ENCODE results near the gene PSME3IP1.
A peak's percentile ranks its signal among the peaks of the same experiment; 100 is the strongest.

PSME3IP1 gene

DNA sequence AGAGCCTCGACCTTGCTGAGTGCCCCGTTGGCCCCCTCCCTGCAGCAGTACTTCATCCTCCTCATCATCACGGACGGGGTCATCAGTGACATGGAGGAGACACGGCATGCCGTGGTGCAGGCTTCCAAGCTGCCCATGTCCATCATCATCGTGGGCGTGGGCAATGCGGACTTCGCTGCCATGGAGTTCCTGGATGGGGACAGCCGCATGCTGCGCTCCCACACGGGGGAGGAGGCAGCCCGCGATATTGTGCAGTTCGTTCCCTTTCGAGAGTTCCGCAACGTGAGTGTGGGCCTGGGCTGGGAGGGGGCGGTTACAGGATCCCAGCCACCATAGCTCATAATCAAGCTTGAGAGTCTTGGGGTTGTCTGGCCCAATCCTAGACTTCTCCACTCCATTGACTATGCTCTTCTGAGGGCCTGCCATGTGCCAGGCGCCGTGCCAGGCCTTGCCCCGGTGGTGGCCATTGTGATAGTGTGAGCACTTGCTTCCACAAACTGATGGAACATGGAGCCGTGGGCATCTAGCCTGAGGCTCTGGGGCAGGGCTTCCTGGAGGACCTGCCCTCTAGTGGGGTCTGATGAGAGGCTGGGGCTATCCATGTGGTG, 39.7 kb downstream of the PSME3IP1 start:
- Histone ChIP-seq H3K36me3 (peaks cover 29% of the 10 kb centered on the region), H3K9me3 (no peaks in the 10 kb centered on the region), H3K27ac (peak overlapping the region; percentile 91), H3K4me1 (peaks cover 100% of the 10 kb centered on the region), H3K9ac (peak overlapping the region; percentile 71; the same call in 1 of the 2 replicates), H4K20me1 (no peaks in the 10 kb centered on the region), H3K4me3 (no peak overlapping the region), H3K4me2 (peak overlapping the region; percentile 73), H3K27me3 (no peaks in the 10 kb centered on the region)
- no peak for TF ChIP-seq Cebpa-rat (IDR thresholded peaks at IDR 0.05)

DNA sequence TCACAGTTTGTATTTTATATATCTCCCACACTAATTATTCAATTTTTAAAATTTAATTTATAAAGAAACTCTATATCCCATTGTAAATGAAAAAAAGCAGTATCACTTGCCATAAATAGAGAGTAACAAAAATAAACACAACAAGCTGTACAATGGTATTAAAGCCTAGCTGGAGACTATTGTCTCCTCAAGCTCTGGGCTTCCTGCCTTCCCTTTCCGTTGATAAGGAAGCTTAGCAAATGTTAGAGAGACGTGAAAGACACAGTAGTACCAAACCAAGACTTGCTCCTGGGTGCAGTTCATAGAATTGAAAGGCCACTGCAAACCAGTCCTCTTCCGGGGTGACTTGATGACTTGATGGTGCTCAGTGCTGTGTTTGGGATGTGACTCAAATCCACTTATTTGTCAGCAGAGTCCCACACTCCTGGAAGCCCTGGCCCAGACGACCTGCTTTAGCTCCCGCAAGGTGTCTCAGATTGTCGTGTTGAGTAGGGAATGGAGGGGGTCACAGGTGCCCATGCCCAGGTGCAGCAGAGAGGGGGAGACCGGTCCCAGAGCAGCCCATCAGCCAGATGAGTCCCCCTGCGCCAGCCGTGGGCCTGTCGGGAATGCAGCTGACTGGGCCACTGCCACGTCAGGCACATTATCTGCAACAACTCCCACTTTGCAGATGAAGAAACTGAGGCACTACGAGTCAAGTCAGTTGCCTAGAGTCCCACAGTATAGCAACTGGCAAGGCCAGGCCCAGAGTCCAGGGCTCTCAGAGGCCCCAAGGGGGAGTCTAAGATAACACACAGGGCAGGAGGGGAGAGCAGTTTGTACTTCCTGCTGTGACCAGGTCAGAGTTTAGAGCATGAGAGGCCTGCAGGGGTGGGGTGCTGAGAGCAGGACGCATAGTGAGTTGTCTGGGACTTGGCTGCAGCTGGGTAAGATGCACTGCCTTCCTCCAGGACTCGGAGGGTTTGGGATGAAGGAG, 40.5 kb downstream of the PSME3IP1 start:
- peak overlapping the region; percentile 91 for H3K27ac ChIP-seq
- no peaks in the 10 kb centered on the region for H4K20me1 ChIP-seq
- H3K4me3 ChIP-seq, result no peak overlapping the region
- no peak for TF ChIP-seq Cebpa-rat (IDR thresholded peaks at IDR 0.05)
- H3K4me2 ChIP-seq, result peak overlapping the region; percentile 73
- H3K9ac ChIP-seq, result peak overlapping the region; percentile 71; the same call in 1 of the 2 replicates
- no peaks in the 10 kb centered on the region for H3K9me3 ChIP-seq
- H3K36me3 ChIP-seq, result peaks cover 29% of the 10 kb centered on the region
- no peaks in the 10 kb centered on the region for H3K27me3 ChIP-seq
- H3K4me1 ChIP-seq, result peaks cover 100% of the 10 kb centered on the region

DNA sequence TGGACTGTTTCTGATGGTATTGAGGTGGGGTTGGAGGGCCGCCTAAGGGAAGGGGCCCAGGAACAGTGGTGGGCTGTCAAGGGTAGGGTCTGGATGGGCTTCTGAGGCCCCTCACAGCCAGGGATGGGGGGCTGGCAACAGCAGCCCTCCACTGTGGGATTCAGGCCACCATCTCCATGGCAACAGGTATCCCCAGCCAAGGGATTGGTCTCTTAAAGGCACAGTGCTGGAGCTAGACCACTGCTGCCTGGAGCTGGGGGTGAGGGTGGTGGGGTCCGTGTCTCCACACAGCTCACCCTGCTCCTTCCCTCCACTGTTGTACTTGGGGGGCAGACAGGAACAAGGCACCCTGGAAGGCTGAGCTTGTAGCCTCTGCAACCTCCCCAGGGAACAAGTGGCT, 41.8 kb downstream of the PSME3IP1 start:
- Histone ChIP-seq H3K4me2 (peak overlapping the region; percentile 73), H3K4me1 (peaks cover 100% of the 10 kb centered on the region), H4K20me1 (no peaks in the 10 kb centered on the region), H3K27me3 (no peaks in the 10 kb centered on the region), H3K27ac (peak overlapping the region; percentile 91), H3K4me3 (no peak overlapping the region), H3K9me3 (no peaks in the 10 kb centered on the region), H3K9ac (peak overlapping the region; percentile 60; the same call in 1 of the 2 replicates), H3K36me3 (peaks cover 19% of the 10 kb centered on the region)
- TF ChIP-seq Cebpa-rat (IDR thresholded peaks at IDR 0.05), result no peak

DNA sequence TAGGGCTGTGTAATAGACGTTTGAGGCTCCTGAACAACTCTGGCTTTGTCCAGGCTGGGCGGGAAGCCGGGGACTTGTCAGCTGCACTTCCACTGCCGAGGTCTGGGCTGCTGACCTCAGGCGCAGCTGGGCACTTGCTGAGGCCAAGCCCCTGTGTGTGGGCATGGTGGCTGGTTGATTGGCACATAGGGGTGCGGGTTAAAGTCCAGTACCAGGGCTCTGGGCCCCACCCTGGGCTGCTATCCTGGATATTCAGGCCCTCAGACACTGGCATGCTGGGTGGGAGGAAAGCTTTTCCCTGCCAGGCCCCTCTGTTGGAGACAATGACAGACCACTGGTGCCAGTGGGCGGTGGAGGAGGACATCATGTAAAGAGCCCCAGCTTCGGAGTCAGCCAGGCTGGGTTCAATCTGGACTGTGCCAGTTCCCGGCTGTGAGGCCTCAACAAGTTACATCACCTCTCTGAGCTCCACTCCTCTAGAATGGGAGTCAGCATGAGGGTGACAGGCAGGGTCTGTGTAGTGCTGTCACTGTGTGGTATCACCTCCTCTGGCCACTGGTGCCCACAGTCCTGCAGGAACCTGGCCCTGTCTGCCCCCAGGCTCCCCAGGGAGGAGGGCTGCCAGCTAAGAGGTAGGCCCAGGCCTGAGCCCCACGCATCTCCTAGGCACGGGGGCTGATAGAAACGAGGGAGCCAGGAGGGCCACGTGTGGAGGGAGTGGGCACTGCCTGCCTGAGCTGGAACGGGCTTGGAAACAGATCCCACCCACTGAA, 42.5 kb downstream of the PSME3IP1 start:
- TF ChIP-seq Cebpa-rat (IDR thresholded peaks at IDR 0.05), result no peak

DNA sequence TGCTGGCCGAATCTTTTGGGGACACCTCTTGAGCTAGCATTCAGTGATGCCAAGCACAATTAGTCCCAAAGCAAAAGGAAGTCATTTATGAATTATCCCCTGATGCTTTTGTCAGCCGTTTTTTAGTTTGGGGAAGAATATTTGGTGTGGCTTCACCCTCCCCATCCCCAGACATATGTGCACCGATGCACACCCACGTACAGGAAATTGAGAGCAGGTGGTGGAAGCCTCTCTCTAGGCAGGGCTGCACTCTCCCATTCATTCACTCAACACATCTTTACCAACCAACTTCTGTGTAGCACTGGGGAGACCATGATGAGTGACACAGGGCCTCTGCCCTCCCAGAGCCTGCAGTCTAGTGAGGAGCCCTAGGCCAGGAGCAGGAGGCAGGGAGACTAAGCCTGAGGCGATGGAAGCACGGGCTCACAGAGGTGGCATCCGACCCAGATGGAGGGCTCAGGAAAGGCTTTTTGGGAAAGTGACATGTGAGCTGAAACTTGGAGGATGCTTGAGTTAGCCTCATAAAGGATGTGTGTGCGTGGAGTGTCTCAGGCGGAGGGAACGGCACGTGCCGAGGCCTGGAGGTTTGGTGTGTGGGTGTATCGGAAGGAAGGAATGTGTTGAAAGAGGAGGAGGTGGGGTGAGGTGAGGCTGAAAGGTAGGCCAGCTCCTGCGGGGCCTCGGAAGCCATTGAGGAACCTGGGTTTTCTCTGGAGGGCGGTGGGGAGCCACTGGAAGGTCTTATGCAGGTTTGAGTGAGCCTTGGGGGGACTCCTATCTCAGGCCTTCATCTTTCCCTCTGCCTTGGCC, 43.8 kb downstream of the PSME3IP1 start:
- no peaks in the 10 kb centered on the region for H4K20me1 ChIP-seq
- H3K27ac ChIP-seq, result peak overlapping the region; percentile 91
- TF ChIP-seq Cebpa-rat (IDR thresholded peaks at IDR 0.05), result no peak
- H3K9ac ChIP-seq, result peak overlapping the region; percentile 65
- H3K4me2 ChIP-seq, result peak overlapping the region; percentile 73
- H3K4me3 ChIP-seq, result no peak overlapping the region; the same call in 1 of the 2 replicates
- peaks cover 100% of the 10 kb centered on the region for H3K4me1 ChIP-seq
- H3K36me3 ChIP-seq, result peaks cover 18% of the 10 kb centered on the region; the same call in 1 of the 2 replicates
- H3K27me3 ChIP-seq, result no peaks in the 10 kb centered on the region
- no peaks in the 10 kb centered on the region for H3K9me3 ChIP-seq

More for the DNA sequence above, 42.5 kb downstream of the PSME3IP1 start:
- Histone ChIP-seq H3K9me3 (no peaks in the 10 kb centered on the region), H3K4me3 (no peak overlapping the region), H3K4me1 (peaks cover 100% of the 10 kb centered on the region), H3K4me2 (peak overlapping the region; percentile 73), H3K27ac (peak overlapping the region; percentile 91), H4K20me1 (no peaks in the 10 kb centered on the region), H3K27me3 (no peaks in the 10 kb centered on the region), H3K36me3 (peaks cover 16% of the 10 kb centered on the region; the same call in 1 of the 2 replicates), H3K9ac (peak overlapping the region; percentile 60)

DNA sequence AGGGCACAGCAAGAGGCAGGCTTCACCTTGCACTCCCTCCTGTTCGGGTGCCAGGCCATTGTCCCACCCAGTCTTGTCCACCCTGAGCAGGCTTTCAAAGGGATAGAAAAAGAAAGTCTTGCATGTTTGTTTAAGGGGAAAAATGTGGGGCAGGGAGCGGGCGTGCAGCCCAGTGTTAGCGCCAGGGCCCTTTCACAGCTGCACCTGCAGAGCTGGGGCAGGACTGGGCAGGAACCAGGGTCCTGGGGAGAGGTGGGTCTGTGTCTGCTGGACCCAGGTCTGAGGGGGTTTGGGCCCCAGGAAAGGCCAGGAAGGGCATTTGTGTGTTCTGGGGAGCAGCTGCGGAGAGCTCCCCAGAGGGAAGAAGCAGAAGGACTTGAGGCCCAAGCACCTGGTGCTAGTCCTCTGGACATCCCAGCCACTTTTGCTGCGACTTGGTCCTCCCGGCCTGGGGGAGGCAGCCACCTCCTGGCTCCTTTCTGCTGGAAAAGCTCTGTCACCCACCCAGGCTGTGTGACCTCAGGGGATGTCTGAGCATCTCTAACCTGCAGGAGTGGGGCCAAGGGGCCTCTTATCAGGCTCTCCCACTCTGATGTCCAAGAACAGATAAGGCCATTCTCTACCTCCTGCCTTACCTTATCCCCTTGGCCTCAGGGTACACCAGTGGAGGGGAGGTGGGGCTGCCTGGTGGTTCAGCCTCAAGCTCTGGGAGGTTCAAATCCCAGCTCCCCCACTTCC, 44.7 kb downstream of the PSME3IP1 start:
- H4K20me1 ChIP-seq, result no peaks in the 10 kb centered on the region
- peaks cover 20% of the 10 kb centered on the region; the same call in 1 of the 2 replicates for H3K36me3 ChIP-seq
- no peak overlapping the region for H3K4me3 ChIP-seq
- H3K27me3 ChIP-seq, result no peaks in the 10 kb centered on the region
- H3K9ac ChIP-seq, result peak overlapping the region; percentile 65
- no peak for TF ChIP-seq Cebpa-rat (IDR thresholded peaks at IDR 0.05)
- peaks cover 100% of the 10 kb centered on the region for H3K4me1 ChIP-seq
- H3K27ac ChIP-seq, result peak overlapping the region; percentile 91
- H3K9me3 ChIP-seq, result no peaks in the 10 kb centered on the region
- H3K4me2 ChIP-seq, result peak overlapping the region; percentile 73

DNA sequence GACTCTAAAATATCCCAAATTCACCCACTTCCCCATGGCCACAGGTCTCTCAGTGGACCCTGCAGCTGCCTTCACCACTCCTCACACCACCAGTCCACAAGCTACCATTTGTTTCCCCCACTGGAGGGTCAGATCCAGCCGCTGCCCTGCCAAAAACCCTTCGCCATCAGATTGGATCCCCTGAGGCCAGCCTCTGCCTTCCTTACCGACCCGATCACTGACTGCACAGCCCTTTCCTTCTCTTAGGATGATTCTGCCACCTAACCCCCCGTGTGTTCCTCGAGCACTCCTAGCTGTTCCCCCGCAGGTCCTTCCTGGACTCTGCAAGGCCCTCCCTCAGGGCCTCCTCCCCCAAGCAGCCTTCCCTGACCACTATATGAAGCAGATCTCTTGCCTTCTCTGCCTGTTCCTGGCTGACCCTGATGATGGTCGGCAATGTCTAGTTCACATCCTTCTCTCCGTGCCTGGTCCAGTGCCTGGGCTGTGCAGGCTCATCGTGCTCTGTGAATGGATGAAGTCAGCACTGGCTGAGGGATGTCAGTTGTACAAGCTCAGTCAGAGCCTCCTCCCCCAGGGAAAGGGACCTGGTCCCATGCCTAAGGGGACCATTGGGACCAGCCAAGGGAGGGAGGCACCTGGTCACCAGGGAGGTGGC, 47.4 kb downstream of the PSME3IP1 start:
- Histone ChIP-seq H3K27me3 (no peaks in the 10 kb centered on the region), H4K20me1 (no peaks in the 10 kb centered on the region), H3K4me3 (no peak overlapping the region), H3K36me3 (0 out of 2 replicates have a peak, but pooled peaks cover 12% of the 10 kb centered on the region), H3K9ac (no peak overlapping the region), H3K4me2 (peak overlapping the region; percentile 98), H3K27ac (peak overlapping the region; percentile 76), H3K4me1 (peaks cover 100% of the 10 kb centered on the region), H3K9me3 (no peaks in the 10 kb centered on the region)
- no peak for TF ChIP-seq Cebpa-rat (IDR thresholded peaks at IDR 0.05)

Data from BLaER1 (cell line).